H1 (cell line): Measurements from ENCODE around the gene NF1. TPM values are rescaled to one million over a fixed set of nuclear protein-coding genes. Genes with fewer than 3 reads are reported as not detected.

ENCODE experiments used
- EGR1 ChIP-seq: IDR thresholded peaks from 2 replicates; pipeline ENCODE4 v1.6.1; 2011; ENCODE audit warnings: low read depth, low read length, borderline replicate concordance
- PHF8 ChIP-seq: fragments of 200-600 bp; sonication (generic); conservative IDR thresholded peaks from 2 replicates; pipeline ENCODE4 v1.7.1; 2012; ENCODE audit warnings: low read depth, mild to moderate bottlenecking, inconsistent platforms, low read length, moderate library complexity
- ZNF274 ChIP-seq: IDR thresholded peaks from 2 replicates; pipeline ENCODE4 v1.7.0; 2012; ENCODE audit warnings: low read length, borderline replicate concordance; ENCODE audit errors: extremely low read depth
- polyA plus RNA-seq, 7 experiments: library from polyadenylated mRNA; depleted of rRNA in 3 of 7; stranded (reverse) in 5 of 7; unstranded in 2 of 7; fragments of >200 nt in 5 of 7; fragments of 200-250 nt in 2 of 7; gene quantifications; 1 replicate in 5 of 7; 2 replicates in 1 of 7; 4 replicates in 1 of 7; pipeline versions ENCODE4 v1.2.1 to v1.2.3, GENCODE V29; 2011 to 2013; ENCODE audit warnings: missing spikeins in 2 of 7, mixed read lengths in 2 of 7
- total RNA-seq: library from RNA; stranded (reverse); fragmentation: NEBNext Ultra II Directional; extraction: Animal tissue kit (Norgen Biotek cat#: 25700); gene quantifications from 2 replicates; pipeline ENCODE4 v1.2.1, GENCODE V29; 2021

NF1 gene
- total and polyA plus RNA-seq, 2 of the 8 experiments (the other 6 are each of a cell fraction or from before 2014, with no cell fraction given) = 19.3 to 29.6 TPM

GRCh38 chr17:31357839-31358394, 263.1 kb downstream of the NF1 start (continued):
- TF ChIP-seq PHF8 (no peak), EGR1 (no peak), ZNF274 (no peak)
- TF ChIP-seq, all 59 proteins: peak for 0
